Brain microvascular endothelial cell (primary cell): ENCODE data around the gene KIF13A.

Experiments
- DNase-seq: peaks from one replicate; pipeline ENCODE4 v3.0.0-alpha.2; 2020
- H3K27ac ChIP-seq: fragments of 250-450 bp; sonication (Bioruptor Pico); 2 replicates; pipeline ENCODE4 v1.5.1; 2020; ENCODE audit warnings: mild to moderate bottlenecking, moderate library complexity
- H3K27me3 ChIP-seq: fragments of 250-450 bp; sonication (Bioruptor Pico); replicated peaks from 2 replicates; pipeline ENCODE4 v1.5.1; 2020; ENCODE audit warnings: mild to moderate bottlenecking
- H3K36me3 ChIP-seq: fragments of 250-450 bp; sonication (Bioruptor Pico); replicated peaks from 2 replicates; pipeline ENCODE4 v1.5.1; 2020; ENCODE audit warnings: mild to moderate bottlenecking
- H3K4me3 ChIP-seq: 2 replicates; pipeline ENCODE4 v1.5.1; 2011; ENCODE audit warnings: low read depth, mild to moderate bottlenecking, control low read depth, low read length, moderate library complexity
- in situ Hi-C: cut with HindIII; loops from 2 replicates; pipeline ENCODE4 v1.10.0; 2017; ENCODE audit warnings: low sequenced_read_pairs, low pct_ligation_motif_present
- TF ChIP-seq, protein P1 (sequence below): IDR thresholded peaks from 2 replicates; pipeline ENCODE4 v1.5.1; 2011; ENCODE audit warnings: low read depth, mild to moderate bottlenecking, moderate library complexity, low read length, control low read depth, inconsistent platforms; ENCODE audit errors: missing control alignments

The KIF13A gene

DNA sequence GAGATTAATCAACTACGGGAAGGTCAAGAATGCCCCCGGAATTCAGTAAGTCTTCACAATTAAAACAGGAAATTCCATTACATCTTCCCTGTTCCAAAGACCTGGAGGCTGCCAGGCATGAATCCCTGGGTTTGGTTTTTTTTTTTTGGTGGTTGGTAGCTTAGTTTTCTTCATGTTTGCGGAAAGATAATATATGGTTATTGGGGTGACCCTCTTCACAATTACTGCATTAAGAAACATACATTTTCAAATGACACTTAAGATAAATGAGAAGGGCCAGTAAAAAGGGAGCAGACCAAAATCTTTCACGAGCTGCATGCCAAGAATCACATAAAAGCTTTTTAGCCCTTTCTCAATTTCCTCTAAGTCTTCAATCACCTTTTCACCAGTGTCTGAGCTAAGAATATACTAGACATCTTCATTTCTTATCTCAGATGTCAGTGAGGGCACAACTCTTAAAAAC lies 64.0 kb downstream of the KIF13A start:
- Histone ChIP-seq H3K27ac (no peak overlapping the region), H3K36me3 (no peaks in the 10 kb centered on the region), H3K4me3 (no peak overlapping the region), H3K27me3 (no peaks in the 10 kb centered on the region)
- in situ Hi-C loops, result no loop called here
- TF ChIP-seq, protein P1, sequence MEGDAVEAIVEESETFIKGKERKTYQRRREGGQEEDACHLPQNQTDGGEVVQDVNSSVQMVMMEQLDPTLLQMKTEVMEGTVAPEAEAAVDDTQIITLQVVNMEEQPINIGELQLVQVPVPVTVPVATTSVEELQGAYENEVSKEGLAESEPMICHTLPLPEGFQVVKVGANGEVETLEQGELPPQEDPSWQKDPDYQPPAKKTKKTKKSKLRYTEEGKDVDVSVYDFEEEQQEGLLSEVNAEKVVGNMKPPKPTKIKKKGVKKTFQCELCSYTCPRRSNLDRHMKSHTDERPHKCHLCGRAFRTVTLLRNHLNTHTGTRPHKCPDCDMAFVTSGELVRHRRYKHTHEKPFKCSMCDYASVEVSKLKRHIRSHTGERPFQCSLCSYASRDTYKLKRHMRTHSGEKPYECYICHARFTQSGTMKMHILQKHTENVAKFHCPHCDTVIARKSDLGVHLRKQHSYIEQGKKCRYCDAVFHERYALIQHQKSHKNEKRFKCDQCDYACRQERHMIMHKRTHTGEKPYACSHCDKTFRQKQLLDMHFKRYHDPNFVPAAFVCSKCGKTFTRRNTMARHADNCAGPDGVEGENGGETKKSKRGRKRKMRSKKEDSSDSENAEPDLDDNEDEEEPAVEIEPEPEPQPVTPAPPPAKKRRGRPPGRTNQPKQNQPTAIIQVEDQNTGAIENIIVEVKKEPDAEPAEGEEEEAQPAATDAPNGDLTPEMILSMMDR, result no peak
- no peak for DNase-seq

GRCh38 chr6:17921454-17921853 lies 66.0 kb downstream of the KIF13A start:
- in situ Hi-C loops, result no loop called here
- H3K27ac ChIP-seq, result no peak overlapping the region
- no peak overlapping the region for H3K4me3 ChIP-seq
- no peak for DNase-seq
- no peaks in the 10 kb centered on the region for H3K36me3 ChIP-seq
- H3K27me3 ChIP-seq, result no peaks in the 10 kb centered on the region
- TF ChIP-seq, protein P1, result no peak

- DNase-seq, result no peak
Measured at GRCh38 chr6:17919496-17919895, 67.9 kb downstream of the KIF13A start.

GRCh38 chr6:17917837-17918763 lies 69.3 kb downstream of the KIF13A start:
- Histone ChIP-seq H3K36me3 (no peaks in the 10 kb centered on the region), H3K27me3 (no peaks in the 10 kb centered on the region), H3K27ac (no peak overlapping the region), H3K4me3 (no peak overlapping the region)
- DNase-seq, result no peak
- TF ChIP-seq, protein P1, result no peak
- in situ Hi-C loops, result no loop called here

More at GRCh38 chr6:17919496-17919895, 67.9 kb downstream of the KIF13A start:
- Histone ChIP-seq H3K27ac (no peak overlapping the region), H3K4me3 (no peak overlapping the region), H3K27me3 (no peaks in the 10 kb centered on the region), H3K36me3 (no peaks in the 10 kb centered on the region)
- in situ Hi-C loops, result no loop called here
- TF ChIP-seq, protein P1, result no peak

DNA sequence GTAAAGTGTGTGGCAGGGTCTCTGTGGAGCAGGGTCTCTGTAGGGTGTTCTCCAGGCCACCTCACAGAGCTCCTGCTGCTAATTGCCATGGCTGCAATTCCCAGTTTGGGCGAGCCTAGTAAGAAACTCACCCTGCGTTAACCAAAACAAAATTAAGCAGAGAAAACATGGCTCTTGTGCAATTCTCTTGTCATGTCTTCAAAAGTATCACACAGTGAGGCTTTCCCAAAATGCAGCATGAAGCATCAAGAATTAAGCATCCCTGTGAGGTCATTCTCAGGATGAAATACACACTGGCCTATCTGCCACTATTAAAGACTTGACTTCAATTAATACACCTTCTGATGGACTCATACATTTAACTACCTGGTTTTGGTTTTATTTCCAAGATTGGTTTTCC lies 72.8 kb downstream of the KIF13A start:
- TF ChIP-seq, protein P1, result no peak
- Histone ChIP-seq H3K4me3 (no peak overlapping the region), H3K27ac (no peak overlapping the region), H3K36me3 (no peaks in the 10 kb centered on the region), H3K27me3 (no peaks in the 10 kb centered on the region)
- no peak for DNase-seq
- in situ Hi-C loops, result no loop called here
